Erythroblast (primary cell): ENCODE results near the gene ADGRD1.

Experiments
- GATA1 ChIP-seq: IDR thresholded peaks from 2 replicates; pipeline ENCODE4 v1.6.1; 2011; ENCODE audit warnings: low read depth, mild to moderate bottlenecking, control low read depth, low read length, moderate library complexity
- POLR2A ChIP-seq: IDR thresholded peaks from 2 replicates; pipeline ENCODE4 v1.6.1; 2011; ENCODE audit warnings: mild to moderate bottlenecking, low read length

- no peak for TF ChIP-seq POLR2A
- TF ChIP-seq GATA1 = no peak
Observed at GRCh38 chr12:131135311-131135785, 181.6 kb downstream of the ADGRD1 start.
